ENCODE results near the gene CD22.
"Not testable (repeated sequence)": the region's sequence is repeated elsewhere in the genome, so short reads cannot be mapped to it uniquely, and the experiment has no call there.

Gene CD22

GRCh38 chr19:35379545-35379944, 50.6 kb downstream of the CD22 start:
- H3K4me1 ChIP-seq (ENCODE audit: control insufficient read depth, insufficient read depth, low read length); H3K36me3 ChIP-seq (ENCODE audit: control insufficient read depth in 2 of 2, insufficient read depth in 1 of 2, low read length in 2 of 2); CTCF ChIA-PET; POLR2A ChIA-PET; H3K4me3 ChIP-seq (ENCODE audit: low read depth, low read length); H3K27ac ChIP-seq (ENCODE audit: extremely low read depth, low read depth, low read length): not testable (repeated sequence)
- H3K9me3 ChIP-seq (ENCODE audit: control insufficient read depth, insufficient read depth, low read depth, low read length), result peaks cover 11% of the 10 kb centered on the region

GRCh38 chr19:35379992-35380391, 51.0 kb downstream of the CD22 start:
- Histone ChIP-seq H3K4me1 (ENCODE audit: control insufficient read depth, insufficient read depth, low read length) (no peaks in the 10 kb centered on the region), H3K9me3 (ENCODE audit: control insufficient read depth, insufficient read depth, low read depth, low read length) (peaks cover 14% of the 10 kb centered on the region), H3K36me3 (ENCODE audit: control insufficient read depth in 2 of 2, insufficient read depth in 1 of 2, low read length in 2 of 2) (no peaks in the 10 kb centered on the region), H3K27ac (ENCODE audit: extremely low read depth, low read depth, low read length) (no peak overlapping the region), H3K4me3 (ENCODE audit: low read depth, low read length) (no peak overlapping the region)
- ChIA-PET POLR2A (no interaction called here), CTCF (interaction anchor here (1.0 kb wide), 1 partner anchor 117 kb away, joined by 4 read pairs; no protein-coding TSS in a partner anchor)
- TF ChIP-seq GLIS2 (tag by site-specific recombination; IDR thresholded peaks at IDR 0.05), result no peak
- no peak for TF ChIP-seq ZNF19 (tag by site-specific recombination; IDR thresholded peaks at IDR 0.05; ENCODE audit: low read depth)
- TF ChIP-seq ZNF488 (tag by site-specific recombination; IDR thresholded peaks at IDR 0.05), result no peak
- no peak for TF ChIP-seq KLF1 (tag by site-specific recombination; IDR thresholded peaks at IDR 0.05)
- no peak for TF ChIP-seq ZNF704 (tag by site-specific recombination; IDR thresholded peaks at IDR 0.05)
- no peak for TF ChIP-seq ZNF26 (tag by site-specific recombination; IDR thresholded peaks at IDR 0.05)
- TF ChIP-seq ZNF654 (tag by site-specific recombination; IDR thresholded peaks at IDR 0.05; ENCODE audit: low read depth), result no peak
- no peak for TF ChIP-seq ZNF626 (tag by site-specific recombination; IDR thresholded peaks at IDR 0.05)
- no peak for TF ChIP-seq ZNF664 (tag by site-specific recombination; IDR thresholded peaks at IDR 0.05)
- no peak for TF ChIP-seq ZNF211 (tag by site-specific recombination; IDR thresholded peaks at IDR 0.05; ENCODE audit: low read depth)
- TF ChIP-seq RBAK (tag by site-specific recombination; IDR thresholded peaks at IDR 0.05), result no peak
- no peak for TF ChIP-seq YY1 (tag by site-specific recombination; IDR thresholded peaks at IDR 0.05)
- TF ChIP-seq OSR2 (tag by site-specific recombination; IDR thresholded peaks at IDR 0.05), result no peak
- no peak for TF ChIP-seq WT1 (tag by site-specific recombination; IDR thresholded peaks at IDR 0.05)
- no peak for TF ChIP-seq ZNF266 (tag by site-specific recombination; IDR thresholded peaks at IDR 0.05; ENCODE audit: low read depth)
- TF ChIP-seq ZNF701 (tag by site-specific recombination; IDR thresholded peaks at IDR 0.05), result no peak
- no peak for TF ChIP-seq BCL11B (tag by site-specific recombination; IDR thresholded peaks at IDR 0.05; ENCODE audit: low read depth)
- TF ChIP-seq ZNF239 (tag by site-specific recombination; IDR thresholded peaks at IDR 0.05), result no peak
- TF ChIP-seq ZNF580 (tag by site-specific recombination; IDR thresholded peaks at IDR 0.05), result no peak

GRCh38 chr19:35380450-35381124, 51.6 kb downstream of the CD22 start:
- no peak overlapping the region for H3K27ac ChIP-seq (ENCODE audit: extremely low read depth, low read depth, low read length)
- peaks cover 17% of the 10 kb centered on the region for H3K9me3 ChIP-seq (ENCODE audit: control insufficient read depth, insufficient read depth, low read depth, low read length)
- POLR2A ChIA-PET, result no interaction called here
- no peaks in the 10 kb centered on the region for H3K36me3 ChIP-seq (ENCODE audit: control insufficient read depth in 2 of 2, insufficient read depth in 1 of 2, low read length in 2 of 2)
- TF ChIP-seq ZNF530 (tag by site-specific recombination; IDR thresholded peaks at IDR 0.05; ENCODE audit: low read depth), result no peak
- TF ChIP-seq ZNF548 (tag by site-specific recombination; IDR thresholded peaks at IDR 0.05), result no peak
- no peaks in the 10 kb centered on the region for H3K4me1 ChIP-seq (ENCODE audit: control insufficient read depth, insufficient read depth, low read length)
- CTCF ChIA-PET, result interaction anchor here (0.7 to 1.0 kb wide), 3 partner anchors 28 to 117 kb away, joined by 3 to 5 read pairs (median 4); no protein-coding TSS in a partner anchor
- no peak overlapping the region for H3K4me3 ChIP-seq (ENCODE audit: low read depth, low read length)
